Suprapubic skin (tissue), 4 donors: ENCODE data around the gene TBC1D22A. TPM values are rescaled to one million over a fixed set of nuclear protein-coding genes. Genes with fewer than 3 reads are reported as not detected.
A peak's percentile ranks its signal among the peaks of the same experiment; 100 is the strongest.
"Not testable (repeated sequence)": the region's sequence is repeated elsewhere in the genome, so short reads cannot be mapped to it uniquely, and the experiment has no call there.

Experiments
- DNase-seq, 2 donors: peaks; one replicate each; pipeline ENCODE4 v3.0.0-alpha.2; 2019; ENCODE audit warnings: low spot score in 2 of 2
- H3K27ac ChIP-seq: fragments of 200-600 bp; sonication (generic); one replicate; pipeline ENCODE4 v1.5.1; 2019
- H3K27me3 ChIP-seq: fragments of 200-600 bp; sonication (generic); one replicate; pipeline ENCODE4 v1.5.1; 2019
- H3K36me3 ChIP-seq: fragments of 200-600 bp; sonication (generic); one replicate; pipeline ENCODE4 v1.5.1; 2019
- H3K4me1 ChIP-seq: fragments of 200-600 bp; sonication (generic); one replicate; pipeline ENCODE4 v1.5.1; 2019
- H3K4me3 ChIP-seq: fragments of 200-600 bp; sonication (generic); one replicate; pipeline ENCODE4 v1.5.1; 2019; ENCODE audit warnings: mild to moderate bottlenecking
- H3K9me3 ChIP-seq: fragments of 200-600 bp; sonication (generic); one replicate; pipeline ENCODE4 v1.5.1; 2019
- EP300 ChIP-seq: sonication (generic); formaldehyde crosslinking; IDR thresholded peaks from one replicate; pipeline ENCODE4 v1.6.1; 2017; ENCODE audit warnings: antibody characterized with exemption
- POLR2A ChIP-seq, 2 donors: fragments of 450-650 bp; IDR thresholded peaks; one replicate each; pipeline ENCODE4 v1.6.1; 2017; ENCODE audit warnings: antibody characterized with exemption in 2 of 2, mild to moderate bottlenecking in 2 of 2, moderate library complexity in 2 of 2
- POLR2AphosphoS5 ChIP-seq, 3 donors: sonication (generic); formaldehyde crosslinking; IDR thresholded peaks; one replicate each; pipeline ENCODE4 v1.6.1; 2017; ENCODE audit warnings: antibody characterized with exemption in 3 of 3
- WGBS: methylation state at CpG from one replicate; pipeline ENCODE4 v1.1.5; 2018; 5-methylcytosine and 5-hydroxymethylcytosine counted together
- total RNA-seq, 4 donors: library from RNA; depleted of rRNA; stranded (reverse); fragments of >200 nt; gene quantifications; one replicate each; pipeline ENCODE4 v1.1.0, GENCODE V29; 2016
- TF ChIP-seq, protein P1 (sequence below), 2 donors: fragments of 200-600 bp in 1 of 2; fragments of 450-650 bp in 1 of 2; sonication (generic) in 1 of 2; IDR thresholded peaks; one replicate each; pipeline ENCODE4 v1.5.1; 2016 to 2019; ENCODE audit warnings: antibody characterized with exemption in 2 of 2, mild to moderate bottlenecking in 1 of 2, moderate library complexity in 1 of 2

Gene TBC1D22A
- total RNA-seq, 4 donors from 2014 or later: 24.8 to 43.2 (median 35.4) TPM

GRCh38 chr22:47048123-47049077, 285.9 kb downstream of the TBC1D22A start:
- H3K9me3 ChIP-seq: no peaks in the 10 kb centered on the region
- WGBS: 86% methylated on average over 16 of the region's 20 CpGs
- no peak overlapping the region for H3K27ac ChIP-seq
- H3K36me3 ChIP-seq: no peaks in the 10 kb centered on the region
- no peaks in the 10 kb centered on the region for H3K27me3 ChIP-seq
- H3K4me3 ChIP-seq: no peak overlapping the region
- TF ChIP-seq POLR2A (IDR thresholded peaks at IDR 0.05) (no peak), POLR2AphosphoS5 (IDR thresholded peaks at IDR 0.05) (no peak), EP300 (no peak)
- H3K4me1 ChIP-seq: peaks cover 9% of the 10 kb centered on the region
- DNase-seq: peak in 1 of 2 donors; percentile 47

DNA sequence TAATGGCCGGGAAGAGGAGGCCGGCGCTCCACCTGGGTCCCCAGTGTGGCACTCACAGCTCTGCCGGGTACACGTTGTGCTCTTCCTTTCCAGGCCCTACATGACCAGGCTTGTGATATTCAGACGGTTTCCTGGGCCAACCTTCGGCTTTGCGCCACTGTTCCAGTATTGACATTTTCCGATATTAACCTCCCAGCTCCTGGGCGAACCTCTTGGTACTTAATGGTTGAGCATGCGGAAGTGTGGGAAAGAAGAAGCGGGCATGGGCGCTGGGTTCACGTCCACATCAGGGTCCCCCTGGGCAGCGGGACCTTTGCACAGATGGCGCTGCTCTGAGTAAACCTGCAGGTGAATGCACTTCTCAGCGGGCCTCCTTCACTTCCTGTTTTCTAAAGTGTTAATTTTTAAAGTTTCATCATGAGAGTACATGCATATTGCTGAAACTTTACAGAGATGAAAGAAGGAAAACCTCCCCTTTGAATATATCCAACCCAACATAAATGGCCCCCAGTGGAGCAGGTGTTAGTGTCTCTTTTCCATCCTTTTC, 286.7 kb downstream of the TBC1D22A start:
- Histone ChIP-seq H3K4me3 (no peak overlapping the region), H3K9me3 (no peaks in the 10 kb centered on the region), H3K27me3 (no peaks in the 10 kb centered on the region), H3K36me3 (no peaks in the 10 kb centered on the region), H3K27ac (no peak overlapping the region), H3K4me1 (peaks cover 2% of the 10 kb centered on the region)
- TF ChIP-seq, protein P1, sequence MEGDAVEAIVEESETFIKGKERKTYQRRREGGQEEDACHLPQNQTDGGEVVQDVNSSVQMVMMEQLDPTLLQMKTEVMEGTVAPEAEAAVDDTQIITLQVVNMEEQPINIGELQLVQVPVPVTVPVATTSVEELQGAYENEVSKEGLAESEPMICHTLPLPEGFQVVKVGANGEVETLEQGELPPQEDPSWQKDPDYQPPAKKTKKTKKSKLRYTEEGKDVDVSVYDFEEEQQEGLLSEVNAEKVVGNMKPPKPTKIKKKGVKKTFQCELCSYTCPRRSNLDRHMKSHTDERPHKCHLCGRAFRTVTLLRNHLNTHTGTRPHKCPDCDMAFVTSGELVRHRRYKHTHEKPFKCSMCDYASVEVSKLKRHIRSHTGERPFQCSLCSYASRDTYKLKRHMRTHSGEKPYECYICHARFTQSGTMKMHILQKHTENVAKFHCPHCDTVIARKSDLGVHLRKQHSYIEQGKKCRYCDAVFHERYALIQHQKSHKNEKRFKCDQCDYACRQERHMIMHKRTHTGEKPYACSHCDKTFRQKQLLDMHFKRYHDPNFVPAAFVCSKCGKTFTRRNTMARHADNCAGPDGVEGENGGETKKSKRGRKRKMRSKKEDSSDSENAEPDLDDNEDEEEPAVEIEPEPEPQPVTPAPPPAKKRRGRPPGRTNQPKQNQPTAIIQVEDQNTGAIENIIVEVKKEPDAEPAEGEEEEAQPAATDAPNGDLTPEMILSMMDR (IDR thresholded peaks at IDR 0.05): no peak
- TF ChIP-seq POLR2AphosphoS5 (IDR thresholded peaks at IDR 0.05) (no peak), POLR2A (IDR thresholded peaks at IDR 0.05) (no peak), EP300 (no peak)
- peak in 1 of 2 donors; percentile 29 for DNase-seq
- 95% methylated on average over 16 of the region's 17 CpGs for WGBS

- 92% methylated on average over 17 of the region's 17 CpGs for WGBS
- peak in 1 of 2 donors; percentile 17 for DNase-seq
Observed at GRCh38 chr22:47049736-47050400, 287.4 kb downstream of the TBC1D22A start.

GRCh38 chr22:47050401-47051051, 288.1 kb downstream of the TBC1D22A start:
- Histone ChIP-seq H3K9me3 (no peaks in the 10 kb centered on the region), H3K4me1 (no peaks in the 10 kb centered on the region), H3K27me3 (no peaks in the 10 kb centered on the region), H3K27ac (no peak overlapping the region), H3K36me3 (peaks cover 3% of the 10 kb centered on the region), H3K4me3 (no peak overlapping the region)
- WGBS: 91% methylated on average over 9 of the region's 20 CpGs
- DNase-seq: no peak
- TF ChIP-seq POLR2AphosphoS5 (IDR thresholded peaks at IDR 0.05): no peak
- TF ChIP-seq, protein P1 (IDR thresholded peaks at IDR 0.05): no peak
- TF ChIP-seq POLR2A (IDR thresholded peaks at IDR 0.05): no peak
- no peak for TF ChIP-seq EP300

More at GRCh38 chr22:47049736-47050400, 287.4 kb downstream of the TBC1D22A start:
- not testable (repeated sequence) for H3K27me3 ChIP-seq, H3K4me3 ChIP-seq, H3K4me1 ChIP-seq, H3K27ac ChIP-seq, H3K9me3 ChIP-seq, H3K36me3 ChIP-seq

- 88% methylated on average over 20 of the region's 20 CpGs for WGBS
- H3K36me3 ChIP-seq: peaks cover 3% of the 10 kb centered on the region
- DNase-seq: peak in 1 of 2 donors; percentile 46
- H3K27me3 ChIP-seq: no peaks in the 10 kb centered on the region
- no peaks in the 10 kb centered on the region for H3K9me3 ChIP-seq
- H3K4me1 ChIP-seq: no peaks in the 10 kb centered on the region
- TF ChIP-seq EP300 (no peak), POLR2A (IDR thresholded peaks at IDR 0.05) (no peak), POLR2AphosphoS5 (IDR thresholded peaks at IDR 0.05) (no peak)
- TF ChIP-seq, protein P1 (IDR thresholded peaks at IDR 0.05): no peak
- no peak overlapping the region for H3K4me3 ChIP-seq
- H3K27ac ChIP-seq: no peak overlapping the region
Observed at GRCh38 chr22:47051441-47052071, 289.1 kb downstream of the TBC1D22A start.
